Lower lobe of right lung (tissue), 2 donors: Measurements from ENCODE around the gene TTC7B. TPM values are rescaled to one million over a fixed set of nuclear protein-coding genes. Genes with fewer than 3 reads are reported as not detected.
"Not testable (repeated sequence)": the region's sequence is repeated elsewhere in the genome, so short reads cannot be mapped to it uniquely, and the experiment has no call there.

Experiments used
- ATAC-seq, 2 donors: fragments of 200-7000 bp; cut with Tn5 transposase; one replicate each; pipeline ENCODE4 v1.9.1; 2020 to 2022; ENCODE audit warnings: mild to moderate bottlenecking in 2 of 2, moderate library complexity in 2 of 2
- DNase-seq: peaks from one replicate; pipeline ENCODE4 v3.0.0-alpha.2; 2020
- H3K27ac ChIP-seq: fragments of 200-600 bp; one replicate; pipeline ENCODE4 v1.8.0; 2022
- H3K27me3 ChIP-seq: fragments of 200-600 bp; one replicate; pipeline ENCODE4 v1.8.0; 2022; ENCODE audit warnings: low read depth
- H3K36me3 ChIP-seq: fragments of 200-600 bp; one replicate; pipeline ENCODE4 v1.8.0; 2022; ENCODE audit warnings: mild to moderate bottlenecking
- H3K4me1 ChIP-seq: fragments of 200-600 bp; one replicate; pipeline ENCODE4 v1.8.0; 2022
- H3K4me3 ChIP-seq: fragments of 200-600 bp; one replicate; pipeline ENCODE4 v1.8.0; 2022; ENCODE audit warnings: mild to moderate bottlenecking
- H3K9me3 ChIP-seq: fragments of 200-600 bp; one replicate; pipeline ENCODE4 v1.8.0; 2022
- CTCF ChIP-seq: fragments of 200-600 bp; IDR thresholded peaks from one replicate; pipeline ENCODE4 v1.8.0; 2022; ENCODE audit warnings: antibody characterized with exemption, mild to moderate bottlenecking
- intact Hi-C: fragments of 100-400 bp; cut with DNase I; formaldehyde crosslinking; loops from one replicate; pipeline ENCODE4 v1.11.0; 2022
- total RNA-seq: library from RNA; stranded (reverse); fragmentation: NEBNext Ultra II Directional; extraction: Animal tissue kit (Norgen Biotek cat#: 25700); gene quantifications from one replicate; pipeline ENCODE4 v1.2.1, GENCODE V29; 2021
- donor health status: DM: no; HTN: yes; CAD: no; lungs with severe emphysema.

The TTC7B gene
- total RNA-seq, 1 donor from 2014 or later: 54.1 TPM

- peaks cover 2% of the 10 kb centered on the region for H3K4me1 ChIP-seq
- no peak for TF ChIP-seq CTCF
- no peak overlapping the region for H3K27ac ChIP-seq
- H3K36me3 ChIP-seq: no peaks in the 10 kb centered on the region
- H3K4me3 ChIP-seq: no peak overlapping the region
- H3K27me3 ChIP-seq: no peaks in the 10 kb centered on the region
- peak; percentile 11 for DNase-seq
- H3K9me3 ChIP-seq: no peaks in the 10 kb centered on the region
- ATAC-seq: no peak
- intact Hi-C loops: no loop called here
Observed at GRCh38 chr14:90527978-90528377, 288.3 kb downstream of the TTC7B start.

- H3K27me3 ChIP-seq, H3K4me3 ChIP-seq, H3K36me3 ChIP-seq, ATAC-seq, H3K27ac ChIP-seq, intact Hi-C loops, H3K9me3 ChIP-seq, DNase-seq: not testable (repeated sequence)
- peaks cover 15% of the 10 kb centered on the region for H3K4me1 ChIP-seq
Observed at GRCh38 chr14:90526536-90526935, 289.7 kb downstream of the TTC7B start.

GRCh38 chr14:90525353-90526028, 290.7 kb downstream of the TTC7B start:
- intact Hi-C loops, H3K27ac ChIP-seq: not testable (repeated sequence)

GRCh38 chr14:90523961-90524875, 292.0 kb downstream of the TTC7B start:
- intact Hi-C loops: no loop called here
- ATAC-seq (no peak), DNase-seq (peak; percentile 12)
- H3K9me3 ChIP-seq: no peaks in the 10 kb centered on the region
- no peak overlapping the region for H3K4me3 ChIP-seq
- peaks cover 23% of the 10 kb centered on the region for H3K4me1 ChIP-seq
- TF ChIP-seq CTCF: no peak
- no peaks in the 10 kb centered on the region for H3K36me3 ChIP-seq
- H3K27ac ChIP-seq: no peak overlapping the region
- no peaks in the 10 kb centered on the region for H3K27me3 ChIP-seq

More at GRCh38 chr14:90525353-90526028, 290.7 kb downstream of the TTC7B start:
- peak; percentile 14 to 26 for ATAC-seq
- peak; percentile 30 for DNase-seq
- not testable (repeated sequence) for H3K9me3 ChIP-seq, H3K36me3 ChIP-seq, H3K27me3 ChIP-seq, H3K4me3 ChIP-seq
- H3K4me1 ChIP-seq: peaks cover 23% of the 10 kb centered on the region

- DNase-seq: peak; percentile 20
- intact Hi-C loops: no loop called here
Observed at GRCh38 chr14:90523544-90523943, 292.7 kb downstream of the TTC7B start.

More at GRCh38 chr14:90523544-90523943, 292.7 kb downstream of the TTC7B start:
- ATAC-seq: no peak
- Histone ChIP-seq H3K27me3 (no peaks in the 10 kb centered on the region), H3K4me1 (peaks cover 23% of the 10 kb centered on the region), H3K36me3 (no peaks in the 10 kb centered on the region), H3K27ac (no peak overlapping the region), H3K4me3 (no peak overlapping the region), H3K9me3 (no peaks in the 10 kb centered on the region)
- TF ChIP-seq CTCF: no peak
